T1000 (cell line): ENCODE results near the gene LAMA3.
"Not testable (repeated sequence)": the region's sequence is repeated elsewhere in the genome, so short reads cannot be mapped to it uniquely, and the experiment has no call there.

Experiments
- DNase-seq: peaks from one replicate; lab custom pipeline; 2025; ENCODE audit warnings: mixed read lengths; lab: John Stamatoyannopoulos, UW

The LAMA3 gene

DNA sequence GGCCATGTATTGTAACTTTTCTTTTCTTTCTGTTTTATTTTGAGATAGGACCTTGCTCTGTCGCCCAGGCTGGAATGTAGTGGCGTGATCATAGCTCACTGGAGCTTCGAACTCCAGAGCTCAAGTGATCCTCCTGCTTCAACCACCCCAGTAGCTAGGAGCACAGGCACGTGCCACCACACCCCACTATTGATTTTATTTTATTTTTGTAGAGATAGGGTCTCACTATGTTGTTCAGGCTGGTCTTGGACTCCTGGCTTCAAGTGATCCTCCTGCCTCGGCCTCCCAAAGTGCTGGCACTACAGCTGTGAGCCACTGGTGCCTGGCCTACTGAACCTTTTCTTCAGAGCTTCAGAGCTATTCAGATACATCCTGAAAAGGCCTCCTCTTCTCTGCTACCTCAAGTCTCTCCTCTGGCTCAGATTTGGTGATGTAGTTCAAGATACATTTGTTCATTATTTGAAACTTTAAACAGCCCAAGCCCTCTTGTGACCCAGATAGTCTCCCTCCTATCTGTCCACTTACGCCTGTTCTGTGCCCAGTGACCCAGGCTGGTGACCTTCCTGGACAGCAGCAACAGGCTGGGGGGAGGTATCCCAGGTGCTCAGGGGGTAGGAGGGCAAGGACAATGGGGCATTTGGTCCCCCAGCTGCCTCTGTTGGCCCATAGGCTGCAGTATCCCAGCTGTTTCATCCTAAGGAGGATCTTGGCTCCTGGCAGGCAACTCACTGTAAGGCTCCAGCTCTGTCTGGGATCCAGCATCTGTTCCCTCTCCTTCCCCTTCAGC, 38.6 kb downstream of the LAMA3 start:
- DNase-seq: no peak

GRCh38 chr18:23730857-23731256, 41.6 kb downstream of the LAMA3 start:
- DNase-seq: no peak

- DNase-seq: no peak
These were observed 42.6 kb downstream of the LAMA3 start for GRCh38 chr18:23731861-23732260.

DNA sequence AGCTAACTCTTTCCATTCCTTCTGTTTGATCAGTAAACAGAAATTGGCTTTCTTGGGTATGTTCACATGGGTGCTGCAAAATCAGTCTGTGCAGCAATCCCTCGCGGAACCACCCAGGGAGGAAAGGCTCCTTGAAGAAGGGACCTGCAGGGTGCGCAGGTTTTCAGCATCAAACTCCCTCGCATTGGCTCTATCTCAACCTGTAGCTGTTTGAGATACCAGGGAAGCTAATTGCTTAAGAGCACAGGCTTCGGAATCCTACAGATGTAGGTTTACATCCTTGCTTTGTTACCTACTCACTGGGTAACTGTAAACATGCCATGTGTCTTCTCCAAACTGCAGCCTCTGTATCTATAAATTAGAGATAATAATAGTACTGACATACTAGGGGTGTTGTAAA, 43.2 kb downstream of the LAMA3 start:
- no peak for DNase-seq

- not testable (repeated sequence) for DNase-seq
These were observed 44.0 kb downstream of the LAMA3 start for GRCh38 chr18:23733265-23733664.

DNA sequence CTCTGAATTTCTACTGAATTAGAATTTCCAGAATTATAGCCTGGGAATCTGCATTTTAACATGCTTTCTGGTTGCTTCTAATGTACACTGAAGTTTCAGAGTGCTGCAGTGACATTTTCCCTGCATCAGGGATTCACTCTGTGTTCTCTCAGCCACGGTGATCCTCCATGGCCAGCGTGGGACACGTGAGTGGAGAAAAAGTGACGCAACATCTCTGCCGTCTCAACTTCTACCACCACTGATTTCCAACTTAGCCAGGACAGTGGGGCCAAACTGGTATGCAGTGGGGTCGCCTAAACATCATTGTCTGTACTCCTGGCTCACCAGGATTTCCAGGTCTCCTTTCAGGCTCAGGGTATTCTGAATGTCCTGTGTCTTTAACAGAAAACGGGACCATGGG, 44.6 kb downstream of the LAMA3 start:
- no peak for DNase-seq

DNA sequence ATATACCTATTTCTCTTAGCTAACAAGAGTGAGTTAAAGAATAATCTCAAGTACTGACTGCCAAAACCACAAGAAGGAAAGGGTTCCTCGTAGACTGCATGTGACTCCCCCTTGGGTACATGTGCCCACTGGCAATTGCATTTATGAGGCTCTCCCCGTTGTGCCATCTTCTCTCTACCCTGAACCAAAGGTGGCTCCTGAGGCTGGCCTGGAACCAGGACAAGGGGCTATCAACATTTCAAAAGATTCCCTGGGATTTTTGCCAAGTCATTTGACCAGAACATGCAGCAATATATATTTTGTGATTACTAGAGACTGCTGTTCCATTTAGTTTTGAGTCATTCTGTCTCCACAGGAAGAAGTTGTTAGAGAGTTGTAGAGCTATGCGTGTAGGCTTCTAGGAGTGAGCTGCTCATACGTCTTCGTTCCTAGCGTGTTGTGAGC, 45.8 kb downstream of the LAMA3 start:
- no peak for DNase-seq

DNA sequence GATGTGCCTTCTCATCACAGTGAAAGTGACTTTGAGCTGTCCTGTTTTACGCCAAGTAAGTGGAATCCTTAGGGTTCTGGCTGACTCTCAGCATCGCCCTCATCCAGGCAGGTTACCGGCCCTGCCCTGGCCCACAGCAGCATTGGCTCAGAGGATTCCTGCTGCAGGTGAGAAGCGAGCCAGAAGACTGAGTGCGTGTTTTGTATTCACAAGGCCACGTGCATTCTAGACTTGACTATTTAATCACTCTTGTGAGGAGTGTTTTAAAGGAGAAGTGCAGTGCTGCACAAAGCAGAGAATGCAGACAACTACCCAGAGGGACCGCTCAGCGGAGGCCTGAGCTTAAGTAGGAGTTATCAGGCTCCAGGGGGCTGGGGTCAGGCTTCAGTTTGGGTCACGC, 48.3 kb downstream of the LAMA3 start:
- DNase-seq: no peak

- DNase-seq: no peak
These were observed 48.9 kb downstream of the LAMA3 start for GRCh38 chr18:23738151-23738550.

DNA sequence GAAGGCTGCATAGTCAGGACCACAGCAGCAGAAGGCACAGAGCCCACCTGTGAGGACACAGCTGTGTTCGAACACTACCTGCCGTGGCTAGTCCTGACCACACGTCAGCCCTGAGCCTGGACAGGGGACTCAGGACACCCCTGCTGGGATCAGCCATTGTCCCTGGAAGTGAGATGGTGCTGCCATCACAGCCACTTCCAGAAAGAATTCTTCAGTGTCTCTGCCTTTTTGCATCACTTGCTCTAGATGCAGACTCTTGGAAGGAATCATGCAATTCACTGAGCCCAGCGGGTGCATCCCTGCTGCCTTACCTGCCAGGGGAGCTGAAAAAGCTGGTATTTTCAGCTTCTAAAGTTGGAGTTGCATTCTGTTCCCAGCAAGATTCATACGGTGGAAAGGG, 49.3 kb downstream of the LAMA3 start:
- DNase-seq: no peak

DNA sequence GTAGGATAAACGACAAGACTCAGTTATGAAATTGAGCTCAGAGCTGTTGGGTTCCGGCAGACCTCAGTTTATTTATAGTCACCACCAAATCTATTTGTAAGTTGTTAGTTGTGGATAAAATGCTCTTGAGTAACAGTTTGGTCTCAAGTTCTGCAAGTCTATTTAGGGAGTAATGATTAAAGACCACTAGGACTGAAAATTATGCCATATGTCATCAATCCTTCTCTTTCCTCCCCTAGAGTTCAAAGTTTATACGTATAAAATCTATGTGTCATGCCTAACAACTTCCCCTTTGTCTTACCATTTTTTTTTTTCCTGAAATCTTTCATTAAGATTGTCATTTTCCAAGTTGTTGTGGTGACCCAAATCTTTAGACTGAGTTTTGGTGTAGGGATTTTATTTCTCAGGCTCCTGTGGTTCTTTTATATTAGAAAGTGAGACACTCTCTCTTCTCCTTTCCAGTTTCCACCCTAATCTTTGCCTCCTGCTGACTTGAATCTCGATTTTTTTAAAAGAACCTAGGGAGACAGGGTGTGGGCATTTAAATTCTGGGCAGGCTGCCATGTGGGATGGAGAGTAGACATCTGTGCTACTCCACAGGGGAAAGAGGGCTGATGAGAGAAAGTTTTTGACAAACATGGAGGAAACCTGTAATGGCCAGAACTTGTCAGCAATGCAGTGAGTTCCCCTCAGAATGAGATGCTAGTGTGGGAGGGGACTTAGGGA, 51.0 kb downstream of the LAMA3 start:
- DNase-seq: peak; percentile 11

DNA sequence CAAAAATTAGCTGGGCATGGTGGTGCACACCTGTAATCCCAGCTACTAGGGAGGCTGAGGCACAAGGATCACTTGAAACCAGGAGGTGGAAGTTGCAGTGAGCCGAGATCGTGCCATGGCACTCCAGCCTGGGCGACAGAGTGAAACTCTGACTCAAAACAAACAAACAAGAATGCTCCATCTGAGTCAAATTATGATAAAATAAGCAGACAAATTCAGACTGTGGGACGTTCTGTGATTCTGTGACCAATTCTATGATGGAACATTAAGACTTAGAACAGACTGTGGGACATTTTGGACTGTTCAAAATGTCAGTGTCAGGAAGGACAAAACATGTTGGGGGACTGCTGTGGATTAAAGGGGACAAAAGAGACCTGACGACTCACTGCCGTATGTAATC, 52.7 kb downstream of the LAMA3 start:
- not testable (repeated sequence) for DNase-seq

DNA sequence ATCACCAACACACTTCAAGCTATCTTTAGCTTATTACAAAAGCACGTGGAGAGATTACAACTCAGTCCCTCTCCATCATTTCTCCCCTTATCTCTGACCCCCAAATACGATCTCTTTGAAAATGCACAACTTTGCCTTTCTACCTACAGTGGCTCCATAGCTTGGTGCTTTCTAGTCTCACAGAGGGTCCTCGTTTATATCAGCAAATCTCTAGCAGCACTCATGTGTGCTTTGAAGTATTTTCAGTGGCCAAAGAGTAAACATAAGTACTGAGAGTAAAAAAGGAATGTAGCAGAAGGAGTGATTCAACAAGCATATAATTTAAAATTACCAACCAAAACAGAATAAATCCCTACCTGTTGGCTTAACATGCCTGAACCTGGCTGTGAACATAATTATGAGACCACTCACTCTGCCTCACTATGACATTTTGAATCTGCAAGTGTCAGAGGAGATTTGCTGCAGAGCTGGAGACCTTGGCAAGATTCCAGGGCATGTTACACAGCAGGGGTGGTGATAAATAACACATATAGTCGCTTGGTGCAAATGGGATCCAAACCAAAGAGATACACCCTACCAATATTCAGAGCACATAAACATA, 54.6 kb downstream of the LAMA3 start:
- DNase-seq: no peak

GRCh38 chr18:23745366-23745765, 56.1 kb downstream of the LAMA3 start:
- no peak for DNase-seq

- DNase-seq: no peak
These were observed 57.6 kb downstream of the LAMA3 start for GRCh38 chr18:23746851-23747250.

GRCh38 chr18:23752363-23752762, 63.1 kb downstream of the LAMA3 start:
- DNase-seq: no peak

DNA sequence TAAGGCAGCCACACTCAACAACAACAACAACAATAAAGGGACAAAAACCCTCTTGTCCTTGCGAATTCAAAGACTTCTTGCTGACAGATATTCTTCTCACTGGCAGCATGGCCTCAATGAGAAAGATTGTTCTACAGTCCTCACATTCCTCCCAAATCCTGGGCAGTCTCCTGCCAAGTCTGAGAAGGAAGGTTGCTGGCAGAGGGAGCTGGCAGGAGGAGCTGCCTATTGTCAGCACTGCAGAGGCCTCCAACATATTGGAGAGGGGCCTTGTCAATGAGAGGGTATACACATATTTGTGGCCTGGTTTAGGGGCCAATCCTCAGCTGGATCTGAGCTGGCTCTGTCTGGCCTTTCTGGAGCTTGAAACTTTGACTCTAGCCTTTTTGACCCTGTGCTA, 63.5 kb downstream of the LAMA3 start:
- no peak for DNase-seq

- DNase-seq: no peak
These were observed 67.6 kb downstream of the LAMA3 start for GRCh38 chr18:23756590-23757436.

DNA sequence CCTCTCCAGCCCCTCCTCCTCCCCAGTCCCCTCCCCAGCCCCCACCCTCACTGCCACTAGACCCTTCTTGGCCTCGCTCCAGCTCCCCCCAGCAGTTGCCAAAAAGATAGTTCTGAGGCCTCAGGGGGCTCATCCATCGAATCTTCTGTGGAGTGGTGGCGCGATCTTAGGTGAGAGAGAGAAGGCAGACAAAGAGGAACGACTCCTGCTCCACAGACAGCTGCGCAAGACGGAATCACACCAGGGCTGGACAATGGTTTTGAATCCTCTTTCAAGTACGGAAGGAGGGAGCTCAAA, 68.1 kb downstream of the LAMA3 start:
- DNase-seq: no peak

DNA sequence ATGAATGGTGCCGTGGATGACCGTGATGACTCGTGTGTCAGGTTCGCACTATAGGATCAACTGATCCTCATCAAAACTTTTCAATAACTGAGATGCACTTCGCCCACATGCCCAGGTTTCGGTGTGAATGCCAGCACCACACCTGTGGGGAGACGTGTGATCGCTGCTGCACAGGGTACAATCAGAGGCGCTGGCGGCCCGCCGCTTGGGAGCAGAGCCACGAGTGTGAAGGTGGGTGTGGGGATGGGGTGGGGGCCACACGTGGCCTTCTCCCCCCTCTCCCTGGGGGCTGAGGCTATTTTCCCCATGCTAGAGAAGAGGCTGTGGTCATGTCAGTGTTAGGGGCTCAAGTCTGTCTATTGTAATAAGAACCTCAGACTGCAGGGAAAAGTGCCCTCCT, 69.0 kb downstream of the LAMA3 start:
- no peak for DNase-seq

DNA sequence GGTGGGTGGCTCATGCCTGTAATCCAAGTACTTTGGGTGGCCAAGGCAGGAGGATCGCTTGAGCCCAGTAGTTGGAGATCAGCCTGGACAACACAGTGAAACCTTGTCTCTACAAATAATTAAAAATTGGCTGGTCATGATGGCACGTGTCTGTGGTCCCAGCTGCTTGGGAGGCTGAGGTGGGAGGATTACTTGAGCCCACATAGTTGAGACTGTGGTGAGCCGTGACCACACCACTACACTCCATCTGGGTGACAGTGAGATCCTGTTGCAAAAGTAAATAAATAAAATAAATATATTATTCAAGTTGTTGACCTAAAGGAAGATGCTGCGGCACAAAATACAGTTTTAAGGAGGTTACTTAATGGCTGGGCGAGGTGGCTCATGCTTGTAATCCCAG, 72.7 kb downstream of the LAMA3 start:
- no peak for DNase-seq

DNA sequence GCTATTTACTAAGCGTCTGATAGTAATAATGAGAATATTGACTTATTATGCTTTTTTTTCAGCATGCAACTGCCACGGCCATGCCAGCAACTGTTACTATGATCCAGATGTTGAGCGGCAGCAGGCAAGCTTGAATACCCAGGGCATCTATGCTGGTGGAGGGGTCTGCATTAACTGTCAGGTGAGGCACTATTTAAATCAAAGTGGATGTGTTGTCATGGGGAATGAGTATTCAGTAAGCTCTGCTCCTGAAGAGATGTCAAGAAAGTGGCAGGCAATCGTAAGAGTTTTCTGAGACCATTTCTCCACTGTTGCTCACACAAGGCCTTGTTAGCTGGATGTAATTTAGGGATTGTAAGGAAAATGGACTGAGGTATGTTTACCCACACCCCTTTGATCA, 74.1 kb downstream of the LAMA3 start:
- DNase-seq: no peak
